Stomach (tissue), 9 donors: Measurements from ENCODE around the gene FLNC. TPM values are rescaled to one million over a fixed set of nuclear protein-coding genes. Genes with fewer than 3 reads are reported as not detected.

Source experiments
- DNase-seq, 2 donors: peaks; one replicate each; pipeline versions ENCODE4 v3.0.0 to v3.0.0-alpha.2; 2013 to 2019
- H3K27ac ChIP-seq, 5 donors: fragments of 200-600 bp in 4 of 5; sonication (generic) in 4 of 5; one replicate each; pipeline ENCODE4 v1.5.1; 2013 to 2019; ENCODE audit warnings: mild to moderate bottlenecking in 1 of 5, moderate library complexity in 1 of 5
- H3K27me3 ChIP-seq, 3 donors: fragments of 200-600 bp; sonication (generic); one replicate each; pipeline ENCODE4 v1.5.1; 2017 to 2019; ENCODE audit warnings: mixed run types in 1 of 3
- H3K36me3 ChIP-seq, 4 donors: fragments of 200-600 bp; sonication (generic); 1 replicate in 3 of 4; 2 replicates in 1 of 4; pipeline ENCODE4 v1.5.1; 2016 to 2019
- H3K4me1 ChIP-seq, 4 donors: fragments of 200-600 bp; sonication (generic); one replicate each; pipeline ENCODE4 v1.5.1; 2016 to 2019
- H3K4me3 ChIP-seq, 4 donors: fragments of 200-600 bp; sonication (generic) in 3 of 4; one replicate each; pipeline ENCODE4 v1.5.1; 2016 to 2019; ENCODE audit warnings: mild to moderate bottlenecking in 1 of 4
- H3K9me3 ChIP-seq, 4 donors: fragments of 200-600 bp; sonication (generic); one replicate each; pipeline ENCODE4 v1.5.1; 2016 to 2019
- EP300 ChIP-seq: sonication (generic); formaldehyde crosslinking; IDR thresholded peaks from one replicate; pipeline ENCODE4 v1.6.1; 2017; ENCODE audit warnings: antibody characterized with exemption
- POLR2A ChIP-seq, 4 donors: fragments of 450-650 bp; IDR thresholded peaks; one replicate each; pipeline ENCODE4 v1.6.1; 2016; ENCODE audit warnings: antibody characterized with exemption in 4 of 4, control low read depth in 2 of 4, mild to moderate bottlenecking in 1 of 4, moderate library complexity in 1 of 4
- POLR2AphosphoS5 ChIP-seq, 3 donors: sonication (generic); formaldehyde crosslinking; IDR thresholded peaks; one replicate each; pipeline ENCODE4 v1.6.1; 2016; ENCODE audit warnings: antibody characterized with exemption in 3 of 3
- WGBS, 5 donors: extraction: QIAGEN DNeasy Blood & Tissue Kit in 3 of 5; methylation state at CpG; one replicate each; pipeline versions ENCODE4 v1.1.5 to v1.1.7; 2013 to 2018; 5-methylcytosine and 5-hydroxymethylcytosine counted together
- intact Hi-C: fragments of 100-400 bp; cut with DNase I; formaldehyde crosslinking; loops from one replicate; pipeline ENCODE4 v1.15.1; 2023; ENCODE audit warnings: low total_unique reads
- polyA plus RNA-seq, 3 donors: library from polyadenylated mRNA; stranded (reverse); fragments of 200-250 nt; gene quantifications; one replicate each; pipeline ENCODE4 v1.2.3, GENCODE V29; 2013
- total RNA-seq, 5 donors: library from RNA; depleted of rRNA; stranded (reverse); fragments of >200 nt; gene quantifications; one replicate each; pipeline versions ENCODE4 v1.1.0 to v1.2.3, GENCODE V29; 2014 to 2016
- TF ChIP-seq, protein P1 (sequence below), 7 experiments: fragments of 450-650 bp in 4 of 7; fragments of 200-600 bp in 3 of 7; sonication (generic) in 3 of 7; IDR thresholded peaks; one replicate each; pipeline ENCODE4 v1.5.1; 2016 to 2019; ENCODE audit warnings: antibody characterized with exemption in 7 of 7, control low read depth in 2 of 7, mild to moderate bottlenecking in 1 of 7
- donor health status: healthy with polysubstance abuse.
- donor health status: Bipolar disorder and iron deficiency.
- donor health status: healthy.

FLNC gene
- total and polyA plus RNA-seq, 8 donors = 1.9 to 184 (median 46.6) TPM

DNA sequence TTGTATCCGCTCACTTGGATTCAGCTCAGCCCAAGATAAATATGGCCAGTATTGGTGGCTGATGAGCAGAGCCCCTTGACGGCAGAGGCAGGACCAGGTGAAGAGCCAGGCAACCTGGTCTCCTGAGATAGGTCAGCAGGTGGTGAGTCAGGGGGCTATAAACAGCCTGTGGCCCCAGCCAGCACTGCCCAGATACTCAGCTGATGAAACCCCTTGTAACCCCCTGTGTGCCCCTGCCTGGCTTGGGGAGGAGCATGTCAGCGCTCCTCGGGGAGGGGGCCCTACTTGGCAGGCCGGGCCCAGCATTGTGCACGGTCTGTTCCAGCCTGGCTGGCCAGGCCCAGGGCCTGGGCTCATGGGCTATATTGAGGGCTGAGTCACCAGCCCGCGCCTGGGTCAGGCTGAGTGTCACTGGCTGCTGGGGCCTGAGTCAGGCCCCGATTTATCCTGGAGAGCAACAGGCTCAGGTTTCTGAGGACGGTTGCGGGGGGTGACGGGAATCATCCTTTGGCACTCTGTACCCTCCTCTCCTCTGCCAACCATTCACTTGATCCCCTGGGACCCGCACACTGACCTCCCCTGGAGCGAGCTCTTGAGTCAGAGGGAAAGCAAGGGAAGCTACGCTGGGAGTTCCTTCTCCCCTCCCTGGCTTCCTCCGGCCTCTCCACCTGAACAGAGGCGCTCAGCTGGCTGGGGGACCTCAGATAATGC is 2.8 kb upstream of the FLNC start:
- peaks cover 27 to 44% (median 31%) of the 10 kb centered on the region in 4 donors for H3K4me1 ChIP-seq
- H3K27ac ChIP-seq = peak overlapping the region in 4 of 5 donors; percentile 38 to 95 (median 64)
- no peak overlapping the region for H3K4me3 ChIP-seq
- no peaks in the 10 kb centered on the region for H3K9me3 ChIP-seq
- TF ChIP-seq POLR2AphosphoS5 (IDR thresholded peaks at IDR 0.05) (peak in 2 of 3 donors; percentile 11 to 39), EP300 (no peak)
- 75 to 92% (median 91%) methylated on average over 13 to 17 of the region's 17 CpGs for WGBS, 5 donors
- peak in 1 of 2 donors; percentile 27 for DNase-seq
- intact Hi-C loops = no loop called here
- H3K36me3 ChIP-seq = no peaks in the 10 kb centered on the region
- H3K27me3 ChIP-seq = peaks cover 0 to 33% (median 27%) of the 10 kb centered on the region in 3 donors

DNA sequence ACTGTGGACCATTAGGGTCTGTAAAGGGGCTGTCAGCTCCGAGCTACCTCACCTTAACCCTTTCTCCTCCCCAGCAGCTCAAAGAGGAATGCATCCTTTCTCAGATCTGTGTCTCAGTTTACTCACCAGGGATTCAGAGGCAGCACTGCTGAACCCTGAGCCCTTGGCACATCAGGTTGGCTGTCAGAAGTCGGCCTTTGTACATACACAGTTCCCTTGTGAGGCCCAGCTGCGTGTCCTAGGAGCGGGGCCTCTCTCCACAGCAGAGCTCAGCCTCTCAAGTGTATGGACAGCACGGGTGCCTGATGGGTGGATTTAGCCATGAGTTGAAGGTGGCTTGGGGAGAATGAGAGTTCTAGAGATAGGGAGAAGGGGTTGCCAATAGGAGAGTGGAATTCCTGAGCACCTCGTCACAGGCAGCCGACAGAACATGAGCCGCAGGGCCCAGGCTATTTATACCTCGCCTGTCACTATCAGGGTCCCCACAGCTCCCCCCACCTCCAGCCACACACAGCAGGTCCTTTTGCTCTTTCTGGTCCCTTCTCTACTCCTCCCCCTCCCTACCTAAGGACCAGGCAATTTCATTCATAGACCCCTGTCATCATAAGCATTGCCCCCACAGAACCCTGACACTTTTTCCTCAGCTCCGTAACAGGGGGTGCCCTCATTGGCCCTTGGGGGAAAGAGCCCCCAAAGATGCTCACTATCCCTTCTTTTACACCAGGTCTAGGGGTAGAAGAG is 2.1 kb upstream of the FLNC start:
- peaks cover 27 to 51% (median 38%) of the 10 kb centered on the region in 4 donors for H3K4me1 ChIP-seq
- TF ChIP-seq EP300 = no peak
- no peak for TF ChIP-seq POLR2AphosphoS5 (IDR thresholded peaks at IDR 0.05)
- no peak for TF ChIP-seq POLR2A (IDR thresholded peaks at IDR 0.05)
- TF ChIP-seq, protein P1, sequence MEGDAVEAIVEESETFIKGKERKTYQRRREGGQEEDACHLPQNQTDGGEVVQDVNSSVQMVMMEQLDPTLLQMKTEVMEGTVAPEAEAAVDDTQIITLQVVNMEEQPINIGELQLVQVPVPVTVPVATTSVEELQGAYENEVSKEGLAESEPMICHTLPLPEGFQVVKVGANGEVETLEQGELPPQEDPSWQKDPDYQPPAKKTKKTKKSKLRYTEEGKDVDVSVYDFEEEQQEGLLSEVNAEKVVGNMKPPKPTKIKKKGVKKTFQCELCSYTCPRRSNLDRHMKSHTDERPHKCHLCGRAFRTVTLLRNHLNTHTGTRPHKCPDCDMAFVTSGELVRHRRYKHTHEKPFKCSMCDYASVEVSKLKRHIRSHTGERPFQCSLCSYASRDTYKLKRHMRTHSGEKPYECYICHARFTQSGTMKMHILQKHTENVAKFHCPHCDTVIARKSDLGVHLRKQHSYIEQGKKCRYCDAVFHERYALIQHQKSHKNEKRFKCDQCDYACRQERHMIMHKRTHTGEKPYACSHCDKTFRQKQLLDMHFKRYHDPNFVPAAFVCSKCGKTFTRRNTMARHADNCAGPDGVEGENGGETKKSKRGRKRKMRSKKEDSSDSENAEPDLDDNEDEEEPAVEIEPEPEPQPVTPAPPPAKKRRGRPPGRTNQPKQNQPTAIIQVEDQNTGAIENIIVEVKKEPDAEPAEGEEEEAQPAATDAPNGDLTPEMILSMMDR (IDR thresholded peaks at IDR 0.05) = no peak
- peak in 1 of 2 donors; percentile 66 for DNase-seq
- H3K9me3 ChIP-seq = no peaks in the 10 kb centered on the region
- H3K4me3 ChIP-seq = no peak overlapping the region
- H3K36me3 ChIP-seq = no peaks in the 10 kb centered on the region
- intact Hi-C loops = no loop called here
- peaks cover 0 to 41% (median 27%) of the 10 kb centered on the region in 3 donors for H3K27me3 ChIP-seq
- WGBS, 5 donors = 69 to 84% (median 79%) methylated on average over 10 of the region's 10 CpGs
- peak overlapping the region; percentile 6 to 95 (median 62) for H3K27ac ChIP-seq

DNA sequence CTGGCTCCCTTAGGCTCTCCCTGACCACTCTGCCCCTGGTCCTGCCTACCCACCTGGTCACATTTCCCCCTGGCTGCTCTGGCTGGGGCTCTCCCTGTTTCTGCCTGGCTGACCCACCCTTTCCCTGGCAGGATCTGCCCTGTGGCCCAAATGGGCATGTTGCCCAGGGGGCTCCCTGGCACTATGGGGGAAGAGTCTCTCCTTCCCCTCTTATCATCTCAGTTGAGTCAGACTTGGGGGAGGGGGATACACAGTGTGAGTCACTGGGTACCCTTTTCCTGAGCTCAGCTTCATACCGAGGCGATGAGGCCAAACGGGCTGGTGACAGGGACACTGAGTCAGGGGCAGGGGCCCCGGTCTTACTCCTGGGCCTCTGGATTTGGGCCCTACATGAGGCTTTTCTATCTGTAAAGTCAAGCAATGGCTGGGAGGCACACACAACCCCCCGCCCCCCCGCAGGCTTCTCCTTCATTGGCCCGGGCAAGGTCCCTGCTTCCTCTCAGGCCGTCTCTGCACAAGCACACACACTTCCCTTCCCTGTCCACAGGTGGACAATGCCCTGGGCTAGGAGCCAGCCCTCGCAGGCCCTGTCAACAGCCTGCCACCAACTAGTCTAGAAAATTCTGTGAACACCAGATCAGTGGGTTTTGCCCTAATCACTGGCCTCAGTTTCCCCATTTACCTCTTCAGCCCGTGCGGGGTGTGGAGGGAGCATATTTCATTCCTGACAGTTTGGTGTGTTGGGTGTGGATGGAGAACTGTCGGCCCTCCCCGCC is 627 bp upstream of the FLNC start:
- peaks cover 35 to 65% (median 45%) of the 10 kb centered on the region in 4 donors for H3K4me1 ChIP-seq

DNA sequence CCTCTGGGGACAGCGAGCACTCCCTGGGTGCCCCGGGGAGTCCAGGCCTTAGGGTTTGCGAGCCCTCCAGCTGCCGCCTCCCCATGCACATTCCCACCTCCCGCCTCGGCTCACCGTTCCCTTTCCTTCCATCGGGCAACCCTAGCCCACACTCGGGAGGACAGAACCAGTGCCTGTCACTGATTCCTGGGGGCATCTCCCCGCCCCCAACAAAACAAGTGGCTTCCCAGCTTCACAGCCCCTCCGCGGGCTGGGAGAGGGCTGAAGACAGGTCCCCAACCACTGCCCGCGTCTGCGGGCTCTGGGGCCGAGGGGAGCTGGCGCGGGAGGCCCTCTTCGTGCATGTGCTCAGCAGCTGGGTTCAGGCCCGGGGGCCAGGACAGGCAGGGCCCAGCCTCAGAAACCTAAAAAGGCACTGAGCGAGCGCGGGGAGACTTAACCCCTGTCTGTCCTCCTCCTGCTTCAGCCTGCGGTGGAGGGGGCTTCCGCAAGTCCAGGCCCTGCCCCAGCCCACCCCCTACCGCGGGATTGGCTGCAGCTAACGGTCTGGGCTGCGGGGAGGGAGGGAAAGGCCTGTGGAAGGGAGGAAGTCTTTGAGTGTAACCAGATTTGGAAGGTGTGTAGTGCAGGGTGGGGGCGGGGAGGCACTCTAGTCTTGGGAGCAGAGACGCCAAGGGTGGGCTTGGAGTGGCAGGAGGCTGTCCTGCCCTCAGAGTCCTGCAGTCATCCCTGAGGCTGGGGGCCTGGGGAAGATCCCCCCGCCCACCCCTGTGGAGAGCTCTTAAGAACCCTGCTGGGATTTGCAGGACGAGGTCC is 1.2 kb downstream of the FLNC start:
- TF ChIP-seq EP300 = no peak
- peak in 2 of 3 donors; percentile 14 to 40 for TF ChIP-seq POLR2AphosphoS5 (IDR thresholded peaks at IDR 0.05)
- H3K36me3 ChIP-seq = peaks cover 0 to 13% (median 5%) of the 10 kb centered on the region in 4 donors
- H3K4me3 ChIP-seq = peak overlapping the region; percentile 47 to 65 (median 58)
- H3K27ac ChIP-seq = peak overlapping the region; percentile 25 to 95 (median 74)
- WGBS, 5 donors = 13 to 23% (median 15%) methylated on average over 23 to 33 of the region's 33 CpGs
- H3K27me3 ChIP-seq = peaks cover 0 to 48% (median 27%) of the 10 kb centered on the region in 3 donors
- intact Hi-C loops = no loop called here
- peaks cover 35 to 84% (median 45%) of the 10 kb centered on the region in 4 donors for H3K4me1 ChIP-seq
- H3K9me3 ChIP-seq = no peaks in the 10 kb centered on the region
- peak in 1 of 2 donors; percentile 90 for DNase-seq

More for the DNA sequence above, 627 bp upstream of the FLNC start:
- TF ChIP-seq POLR2AphosphoS5 (IDR thresholded peaks at IDR 0.05) (peak in 1 of 3 donors; percentile 30), EP300 (no peak)
- TF ChIP-seq, protein P1 (IDR thresholded peaks at IDR 0.05) = no peak
- H3K27me3 ChIP-seq = peaks cover 0 to 48% (median 27%) of the 10 kb centered on the region in 3 donors
- no peaks in the 10 kb centered on the region for H3K9me3 ChIP-seq
- peak overlapping the region in 4 of 5 donors; percentile 54 to 95 (median 66) for H3K27ac ChIP-seq
- WGBS, 5 donors = 20 to 28% (median 24%) methylated on average over 8 to 13 of the region's 13 CpGs
- intact Hi-C loops = no loop called here
- peak overlapping the region; percentile 47 to 65 (median 58) for H3K4me3 ChIP-seq
- DNase-seq = peak; percentile 48 to 70
- H3K36me3 ChIP-seq = no peaks in the 10 kb centered on the region
